H9 (cell line): ENCODE measurements around the gene APOL5. TPM values are rescaled to one million over a fixed set of nuclear protein-coding genes. Genes with fewer than 3 reads are reported as not detected.

ENCODE experiments used
- DNase-seq: peaks from one replicate; pipeline ENCODE4 v3.0.0-alpha.2; 2017
- H2AFZ ChIP-seq: one replicate; pipeline ENCODE4 v1.6.1; 2013; ENCODE audit warnings: mild to moderate bottlenecking, low read length, control low read depth, moderate library complexity
- H2AK5ac ChIP-seq: 2 replicates; pipeline ENCODE4 v1.6.1; 2013; ENCODE audit warnings: low read length, control low read depth, mixed read lengths; ENCODE audit not compliant: insufficient read length
- H2BK120ac ChIP-seq: one replicate; pipeline ENCODE4 v1.6.1; 2013; ENCODE audit warnings: low read depth, mild to moderate bottlenecking, low read length, control low read depth, inconsistent platforms; ENCODE audit not compliant: poor library complexity, severe bottlenecking
- H2BK12ac ChIP-seq: 2 replicates; pipeline ENCODE4 v1.6.1; 2013; ENCODE audit warnings: low read length, control low read depth, mixed read lengths, low read depth; ENCODE audit not compliant: insufficient read length
- H2BK15ac ChIP-seq: 2 replicates; pipeline ENCODE4 v1.6.1; 2013; ENCODE audit warnings: low read depth, low read length, control low read depth
- H2BK20ac ChIP-seq: one replicate; pipeline ENCODE4 v1.6.1; 2013; ENCODE audit warnings: low read depth, mild to moderate bottlenecking, low read length, control low read depth, inconsistent platforms; ENCODE audit not compliant: poor library complexity, severe bottlenecking
- H2BK5ac ChIP-seq: 2 replicates; pipeline ENCODE4 v1.6.1; 2013; ENCODE audit warnings: low read length, control low read depth, mixed read lengths; ENCODE audit not compliant: insufficient read length
- H3K14ac ChIP-seq: 2 replicates; pipeline ENCODE4 v1.6.1; 2013; ENCODE audit warnings: low read length, control low read depth; ENCODE audit not compliant: insufficient read depth
- H3K18ac ChIP-seq: 2 replicates; pipeline ENCODE4 v1.6.1; 2013; ENCODE audit warnings: low read depth, mild to moderate bottlenecking, mixed read lengths, low read length, control low read depth; ENCODE audit not compliant: insufficient read length
- H3K23ac ChIP-seq: 2 replicates; pipeline ENCODE4 v1.6.1; 2013; ENCODE audit warnings: low read length, control low read depth, mixed read lengths, low read depth; ENCODE audit not compliant: insufficient read length
- H3K23me2 ChIP-seq: 2 replicates; pipeline ENCODE4 v1.6.1; 2013; ENCODE audit warnings: low read depth, mild to moderate bottlenecking, mixed read lengths, low read length, control low read depth; ENCODE audit not compliant: insufficient read length, poor library complexity, severe bottlenecking
- H3K27ac ChIP-seq: 2 replicates; pipeline ENCODE4 v1.5.1; 2013; ENCODE audit warnings: low read length, control low read depth, mixed read lengths, low read depth; ENCODE audit not compliant: insufficient read length
- H3K27me3 ChIP-seq: 2 replicates; pipeline ENCODE4 v1.6.1; 2013; ENCODE audit warnings: low read length, control low read depth, inconsistent platforms; ENCODE audit not compliant: insufficient read depth
- H3K4ac ChIP-seq: 2 replicates; pipeline ENCODE4 v1.6.1; 2013; ENCODE audit warnings: low read depth, mild to moderate bottlenecking, control low read depth, inconsistent platforms, low read length, moderate library complexity
- H3K4me1 ChIP-seq: 2 replicates; pipeline ENCODE4 v1.6.1; 2013; ENCODE audit warnings: low read length, control low read depth, inconsistent platforms; ENCODE audit not compliant: insufficient read depth
- H3K4me2 ChIP-seq: 2 replicates; pipeline ENCODE4 v1.6.1; 2013; ENCODE audit warnings: low read length, control low read depth, mixed read lengths; ENCODE audit not compliant: insufficient read length, insufficient read depth
- H3K56ac ChIP-seq: 2 replicates; pipeline ENCODE4 v1.6.1; 2013; ENCODE audit warnings: low read depth, mild to moderate bottlenecking, mixed read lengths, low read length, control low read depth; ENCODE audit not compliant: insufficient read length
- H3K79me1 ChIP-seq: 2 replicates; pipeline ENCODE4 v1.6.1; 2013; ENCODE audit warnings: low read depth, mild to moderate bottlenecking, moderate library complexity, low read length, control low read depth, inconsistent platforms; ENCODE audit not compliant: insufficient read depth, poor library complexity, severe bottlenecking
- H3K79me2 ChIP-seq: 2 replicates; pipeline ENCODE4 v1.6.1; 2013; ENCODE audit warnings: low read length, control low read depth, inconsistent platforms; ENCODE audit not compliant: insufficient read depth
- H3K9ac ChIP-seq: 2 replicates; pipeline ENCODE4 v1.6.1; 2013; ENCODE audit warnings: low read length, control low read depth, mixed read lengths; ENCODE audit not compliant: insufficient read length; ENCODE audit errors: extremely low read depth
- H3K9me3 ChIP-seq: one replicate; pipeline ENCODE4 v1.6.1; 2013; ENCODE audit warnings: low read depth, low read length, inconsistent platforms; ENCODE audit not compliant: control insufficient read depth
- H3T11ph ChIP-seq: one replicate; pipeline ENCODE4 v1.6.1; 2013; ENCODE audit warnings: mild to moderate bottlenecking, low read length, control low read depth, inconsistent platforms
- H4K20me1 ChIP-seq: one replicate; pipeline ENCODE4 v1.6.1; 2013; ENCODE audit not compliant: control insufficient read depth, insufficient read length, insufficient read depth
- H4K5ac ChIP-seq: 2 replicates; pipeline ENCODE4 v1.6.1; 2013; ENCODE audit warnings: low read depth, mild to moderate bottlenecking, mixed read lengths, low read length, control low read depth; ENCODE audit not compliant: insufficient read length
- H4K8ac ChIP-seq: replicated peaks from 2 replicates; pipeline ENCODE4 v1.6.1; 2013; ENCODE audit warnings: low read length, control low read depth, mixed read lengths, low read depth; ENCODE audit not compliant: insufficient read length
- H4K91ac ChIP-seq: 2 replicates; pipeline ENCODE4 v1.6.1; 2013; ENCODE audit warnings: low read depth, mild to moderate bottlenecking, moderate library complexity, mixed read lengths, low read length, control low read depth; ENCODE audit not compliant: insufficient read length
- H3K27ac Mint-ChIP-seq, 3 experiments: 2 replicates in 2 of 3; 3 replicates in 1 of 3; pipeline ENCODE4 v1.8.0; 2020 to 2021; ENCODE audit warnings: mixed read lengths in 3 of 3, mild to moderate bottlenecking in 1 of 3, moderate library complexity in 1 of 3
- H3K27me3 Mint-ChIP-seq: 2 replicates; pipeline ENCODE4 v1.8.0; 2021; ENCODE audit warnings: low read depth, mild to moderate bottlenecking, moderate library complexity, mixed read lengths
- H3K36me3 Mint-ChIP-seq, 3 experiments: 2 replicates in 2 of 3; 3 replicates in 1 of 3; pipeline ENCODE4 v1.8.0; 2020 to 2021; ENCODE audit warnings: low read depth in 3 of 3, mixed read lengths in 3 of 3; ENCODE audit not compliant: insufficient read depth in 1 of 3
- H3K4me1 Mint-ChIP-seq, 2 experiments: 2 replicates each; pipeline ENCODE4 v1.8.0; 2020; ENCODE audit warnings: mixed read lengths in 2 of 2
- H3K4me3 Mint-ChIP-seq, 2 experiments: 2 replicates in 1 of 2; 3 replicates in 1 of 2; pipeline ENCODE4 v1.8.0; 2020 to 2021; ENCODE audit warnings: mild to moderate bottlenecking in 2 of 2, mixed read lengths in 2 of 2, moderate library complexity in 1 of 2
- H3K9me3 Mint-ChIP-seq, 2 experiments: 2 replicates in 1 of 2; 3 replicates in 1 of 2; pipeline ENCODE4 v1.8.0; 2020; ENCODE audit warnings: mild to moderate bottlenecking in 2 of 2, mixed read lengths in 2 of 2, moderate library complexity in 1 of 2
- WGBS: extraction: QIAGEN DNeasy Blood & Tissue Kit; methylation state at CpG from one replicate; pipeline ENCODE4 v1.1.7; 2013; ENCODE audit warnings: missing lambda C conversion rate, low lambda C conversion rate, mixed read lengths; ENCODE audit not compliant: insufficient read length; ENCODE audit errors: extremely low coverage; 5-methylcytosine and 5-hydroxymethylcytosine counted together
- total RNA-seq: library from RNA; stranded (reverse); gene quantifications from 2 replicates; pipeline ENCODE4 v1.2.1, GENCODE V29; 2021
- TF ChIP-seq, protein P1 (sequence below): fragments of 200-600 bp; sonication (generic); conservative IDR thresholded peaks from 3 replicates; pipeline ENCODE4 v1.8.0; 2021; ENCODE audit warnings: antibody characterized with exemption, mild to moderate bottlenecking

Gene APOL5
- total RNA-seq, 1 experiment from 2014 or later: not detected

DNA sequence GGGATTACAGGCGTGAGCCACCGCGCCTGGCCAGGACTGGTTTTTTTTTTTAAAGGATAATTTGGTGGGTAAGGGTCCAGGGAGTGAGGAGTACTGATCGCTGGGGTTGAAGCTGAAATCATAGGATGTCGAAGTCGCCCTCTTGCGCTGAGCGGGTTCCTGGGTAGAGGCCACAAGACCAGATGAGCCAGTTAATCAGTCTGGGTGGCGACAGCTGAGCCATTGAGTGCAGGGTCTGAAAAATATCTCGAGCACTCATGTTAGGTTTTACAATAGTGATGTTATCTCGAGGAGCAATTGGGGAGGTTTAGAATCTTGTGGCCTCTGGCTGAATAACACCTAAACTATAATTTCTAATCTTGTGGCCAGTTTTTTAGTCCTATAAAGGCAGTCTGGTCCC lies 7.8 kb downstream of the APOL5 start:
- H3K4ac ChIP-seq: no peak overlapping the region
- no peak overlapping the region for H4K5ac ChIP-seq
- no peak overlapping the region for H4K8ac ChIP-seq
- no peaks in the 10 kb centered on the region for H3K79me1 ChIP-seq
- H2AK5ac ChIP-seq: no peak overlapping the region
- no peaks in the 10 kb centered on the region for H3K27me3 ChIP-seq
- H3K9ac ChIP-seq: no peak overlapping the region
- no peak overlapping the region for H2BK5ac ChIP-seq
- no peak overlapping the region for H2BK12ac ChIP-seq
- H3K79me2 ChIP-seq: no peaks in the 10 kb centered on the region
- no peak overlapping the region for H2AFZ ChIP-seq
- Mint-ChIP-seq H3K27ac (peak overlapping the region in 1 of 3 experiments; percentile 47; a peak in 1 of 7 replicates), H3K4me1 (peaks cover 0 to 10% of the 10 kb centered on the region in 2 experiments; a peak in 2 of 4 replicates), H3K4me3 (no peak overlapping the region), H3K9me3 (no peaks in the 10 kb centered on the region), H3K27me3 (peaks cover under 1% of the 10 kb centered on the region), H3K36me3 (no peaks in the 10 kb centered on the region)
- no peaks in the 10 kb centered on the region for H4K20me1 ChIP-seq
- WGBS: no CpG with 5 or more reads among the region's 11 CpGs
- no peak overlapping the region for H3K27ac ChIP-seq
- no peak overlapping the region for H3K4me2 ChIP-seq
- H2BK15ac ChIP-seq: no peak overlapping the region
- H3K9me3 ChIP-seq: no peaks in the 10 kb centered on the region
- no peak overlapping the region for H3K18ac ChIP-seq
- H2BK20ac ChIP-seq: no peak overlapping the region
- no peak overlapping the region for H2BK120ac ChIP-seq
- no peak overlapping the region for H3T11ph ChIP-seq
- no peak overlapping the region for H3K56ac ChIP-seq
- TF ChIP-seq, protein P1, sequence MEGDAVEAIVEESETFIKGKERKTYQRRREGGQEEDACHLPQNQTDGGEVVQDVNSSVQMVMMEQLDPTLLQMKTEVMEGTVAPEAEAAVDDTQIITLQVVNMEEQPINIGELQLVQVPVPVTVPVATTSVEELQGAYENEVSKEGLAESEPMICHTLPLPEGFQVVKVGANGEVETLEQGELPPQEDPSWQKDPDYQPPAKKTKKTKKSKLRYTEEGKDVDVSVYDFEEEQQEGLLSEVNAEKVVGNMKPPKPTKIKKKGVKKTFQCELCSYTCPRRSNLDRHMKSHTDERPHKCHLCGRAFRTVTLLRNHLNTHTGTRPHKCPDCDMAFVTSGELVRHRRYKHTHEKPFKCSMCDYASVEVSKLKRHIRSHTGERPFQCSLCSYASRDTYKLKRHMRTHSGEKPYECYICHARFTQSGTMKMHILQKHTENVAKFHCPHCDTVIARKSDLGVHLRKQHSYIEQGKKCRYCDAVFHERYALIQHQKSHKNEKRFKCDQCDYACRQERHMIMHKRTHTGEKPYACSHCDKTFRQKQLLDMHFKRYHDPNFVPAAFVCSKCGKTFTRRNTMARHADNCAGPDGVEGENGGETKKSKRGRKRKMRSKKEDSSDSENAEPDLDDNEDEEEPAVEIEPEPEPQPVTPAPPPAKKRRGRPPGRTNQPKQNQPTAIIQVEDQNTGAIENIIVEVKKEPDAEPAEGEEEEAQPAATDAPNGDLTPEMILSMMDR: no peak
- DNase-seq: no peak
- no peak overlapping the region for H3K14ac ChIP-seq
- H3K4me1 ChIP-seq: no peaks in the 10 kb centered on the region
- H4K91ac ChIP-seq: no peak overlapping the region
- H3K23me2 ChIP-seq: no peaks in the 10 kb centered on the region
- H3K23ac ChIP-seq: no peak overlapping the region
